ENCODE data around the gene PPIP5K1.
A peak's percentile ranks its signal among the peaks of the same experiment; 100 is the strongest.

Gene PPIP5K1

GRCh38 chr15:43518197-43518761 is 71.7 kb downstream of the PPIP5K1 start:
- no peak overlapping the region for H3K4me3 ChIP-seq (ENCODE audit: low read depth, low read length)
- peak; percentile 46 for DNase-seq (ENCODE audit: low read depth)
- no peak for TF ChIP-seq MAX (IDR thresholded peaks at IDR 0.05; ENCODE audit: low read depth, low read length)
- TF ChIP-seq POLR2A (IDR thresholded peaks at IDR 0.05; ENCODE audit: extremely low read depth, insufficient read length): no peak
- TF ChIP-seq MYC (IDR thresholded peaks at IDR 0.05; ENCODE audit: low read depth, low read length): no peak
- TF ChIP-seq CTCF (IDR thresholded peaks at IDR 0.05; ENCODE audit: low read depth, low read length): no peak

GRCh38 chr15:43517354-43518196 is 72.4 kb downstream of the PPIP5K1 start, which contains the start of gene MAP1A:
Gene MAP1A, plus strand, starts transcription at chr15:43517608. Its CDS starts 3,866 bp downstream, at chr15:43521474.
- no peak for TF ChIP-seq MAX (IDR thresholded peaks at IDR 0.05; ENCODE audit: low read depth, low read length)
- no peak for TF ChIP-seq CTCF (IDR thresholded peaks at IDR 0.05; ENCODE audit: low read depth, low read length)
- TF ChIP-seq MYC (IDR thresholded peaks at IDR 0.05; ENCODE audit: low read depth, low read length): no peak
- no peak for TF ChIP-seq POLR2A (IDR thresholded peaks at IDR 0.05; ENCODE audit: extremely low read depth, insufficient read length)
- no peak for DNase-seq (ENCODE audit: low read depth)
- no peak within 1 kb of the TSS for H3K4me3 ChIP-seq (ENCODE audit: low read depth, low read length)

GRCh38 chr15:43516801-43517353 is 73.1 kb downstream of the PPIP5K1 start:
- H3K4me3 ChIP-seq (ENCODE audit: low read depth, low read length): no peak overlapping the region
- no peak for TF ChIP-seq MAX (IDR thresholded peaks at IDR 0.05; ENCODE audit: low read depth, low read length)
- no peak for TF ChIP-seq MYC (IDR thresholded peaks at IDR 0.05; ENCODE audit: low read depth, low read length)
- no peak for TF ChIP-seq POLR2A (IDR thresholded peaks at IDR 0.05; ENCODE audit: extremely low read depth, insufficient read length)
- no peak for TF ChIP-seq CTCF (IDR thresholded peaks at IDR 0.05; ENCODE audit: low read depth, low read length)
- DNase-seq (ENCODE audit: low read depth): no peak

- no peak for DNase-seq (ENCODE audit: low read depth)
- H3K4me3 ChIP-seq (ENCODE audit: low read depth, low read length): no peak overlapping the region
- TF ChIP-seq POLR2A (IDR thresholded peaks at IDR 0.05; ENCODE audit: extremely low read depth, insufficient read length): no peak
- no peak for TF ChIP-seq CTCF (IDR thresholded peaks at IDR 0.05; ENCODE audit: low read depth, low read length)
- no peak for TF ChIP-seq MYC (IDR thresholded peaks at IDR 0.05; ENCODE audit: low read depth, low read length)
- no peak for TF ChIP-seq MAX (IDR thresholded peaks at IDR 0.05; ENCODE audit: low read depth, low read length)
These were observed 73.8 kb downstream of the PPIP5K1 start for GRCh38 chr15:43516185-43516584.

- TF ChIP-seq MYC (IDR thresholded peaks at IDR 0.05; ENCODE audit: low read depth, low read length): no peak
- no peak for TF ChIP-seq POLR2A (IDR thresholded peaks at IDR 0.05; ENCODE audit: extremely low read depth, insufficient read length)
- no peak for TF ChIP-seq MAX (IDR thresholded peaks at IDR 0.05; ENCODE audit: low read depth, low read length)
- no peak for TF ChIP-seq CTCF (IDR thresholded peaks at IDR 0.05; ENCODE audit: low read depth, low read length)
- no peak overlapping the region for H3K4me3 ChIP-seq (ENCODE audit: low read depth, low read length)
- no peak for DNase-seq (ENCODE audit: low read depth)
These were observed 74.3 kb downstream of the PPIP5K1 start for GRCh38 chr15:43515741-43516140.

Data from NB4 (cell line).